ENCODE results near the gene TMEM208.

TMEM208 gene

GRCh38 chr16:67268136-67268579 lies 41.2 kb downstream of the TMEM208 start:
- peaks cover 3% of the 10 kb centered on the region for H3K27me3 ChIP-seq (ENCODE audit: low read depth)
- in situ Hi-C loops (cut with MboI; ENCODE audit: low sequenced_read_pairs): no loop called here
- no peaks in the 10 kb centered on the region for H3K36me3 ChIP-seq (replicated peaks)
- no peak for DNase-seq (ENCODE audit: low spot score in 2 of 2)
- no peaks in the 10 kb centered on the region for H3K9me3 ChIP-seq
- no peaks in the 10 kb centered on the region for H3K4me1 ChIP-seq
- H3K4me3 ChIP-seq: no peak overlapping the region

DNA sequence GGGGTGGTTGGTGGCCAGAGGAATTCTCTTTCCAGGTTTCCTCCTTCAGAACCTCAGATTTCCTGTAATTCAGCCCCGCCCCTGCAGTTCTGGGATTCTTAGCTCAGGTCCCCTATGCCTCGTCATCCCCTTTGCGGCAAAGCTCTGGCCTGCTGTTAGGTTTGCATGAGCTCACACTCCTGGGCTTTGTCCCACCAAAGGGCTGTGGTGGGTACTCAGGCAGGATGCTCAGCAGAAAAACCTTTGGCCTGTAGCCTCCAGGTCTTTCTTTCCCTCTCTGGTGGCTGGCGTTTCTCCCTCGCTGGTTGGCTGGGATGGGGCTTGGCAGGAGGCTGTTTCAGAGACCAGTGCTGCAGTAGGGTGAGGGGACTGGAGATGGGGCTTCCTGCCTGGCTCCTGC lies 42.8 kb downstream of the TMEM208 start:
- Histone ChIP-seq H3K4me1 (no peaks in the 10 kb centered on the region), H3K9me3 (no peaks in the 10 kb centered on the region), H3K36me3 (replicated peaks) (no peaks in the 10 kb centered on the region), H3K4me3 (no peak overlapping the region), H3K27me3 (ENCODE audit: low read depth) (no peaks in the 10 kb centered on the region)
- in situ Hi-C loops (cut with MboI; ENCODE audit: low sequenced_read_pairs): no loop called here
- no peak for DNase-seq (ENCODE audit: low spot score in 2 of 2)

DNA sequence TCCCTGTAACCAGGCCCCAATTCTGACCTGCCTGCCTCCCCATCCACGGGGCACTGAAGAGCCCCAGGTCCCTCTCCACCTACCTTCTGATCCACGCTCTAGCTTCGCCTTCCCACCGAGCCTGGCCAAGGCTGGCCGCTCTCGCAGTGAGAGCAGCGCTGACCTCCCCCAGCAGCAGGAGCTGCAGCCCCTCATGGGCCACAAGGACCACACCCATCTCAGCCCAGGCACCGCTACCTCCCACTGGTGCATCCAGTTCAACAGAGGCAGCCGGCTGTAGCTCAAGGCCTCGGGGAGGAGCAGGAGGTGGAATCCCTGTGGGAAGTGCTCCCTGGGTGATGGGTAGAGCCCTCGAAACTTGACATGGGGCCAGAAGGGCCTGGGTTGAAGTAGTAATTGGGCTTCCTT lies 44.0 kb downstream of the TMEM208 start:
- in situ Hi-C loops (cut with MboI; ENCODE audit: low sequenced_read_pairs): no loop called here
- H3K36me3 ChIP-seq (replicated peaks): peaks cover 3% of the 10 kb centered on the region
- no peaks in the 10 kb centered on the region for H3K9me3 ChIP-seq
- no peak overlapping the region for H3K4me3 ChIP-seq
- H3K27me3 ChIP-seq (ENCODE audit: low read depth): no peaks in the 10 kb centered on the region
- no peaks in the 10 kb centered on the region for H3K4me1 ChIP-seq
- no peak for DNase-seq (ENCODE audit: low spot score in 2 of 2)

- Histone ChIP-seq H3K9me3 (no peaks in the 10 kb centered on the region), H3K27me3 (ENCODE audit: low read depth) (no peaks in the 10 kb centered on the region), H3K4me3 (no peak overlapping the region), H3K4me1 (no peaks in the 10 kb centered on the region), H3K36me3 (replicated peaks) (peaks cover 8% of the 10 kb centered on the region)
- in situ Hi-C loops (cut with MboI; ENCODE audit: low sequenced_read_pairs): no loop called here
- DNase-seq (ENCODE audit: low spot score in 2 of 2): no peak
Measured at GRCh38 chr16:67271446-67271845, 44.5 kb downstream of the TMEM208 start.

DNA sequence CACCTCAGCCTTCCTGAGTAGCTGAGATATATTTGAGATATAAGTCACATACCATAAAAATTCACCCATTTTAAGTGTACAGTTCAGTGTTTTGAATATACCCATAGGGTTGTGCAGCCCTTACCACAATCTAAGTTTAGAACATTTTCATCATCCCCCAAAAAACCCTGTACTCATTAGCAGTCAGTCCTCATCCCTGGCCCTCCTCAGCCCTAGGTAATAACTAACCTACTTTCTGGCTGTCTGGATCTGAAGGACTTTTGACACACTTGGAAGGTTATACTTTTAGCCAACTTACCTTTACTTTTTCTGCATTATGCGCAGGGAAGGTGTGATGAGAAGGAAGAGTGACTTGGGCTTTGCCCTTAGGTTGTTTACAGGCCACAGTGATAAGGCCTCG lies 48.4 kb downstream of the TMEM208 start:
- Histone ChIP-seq H3K4me3 (no peak overlapping the region), H3K4me1 (peaks cover 6% of the 10 kb centered on the region), H3K9me3 (no peaks in the 10 kb centered on the region), H3K36me3 (replicated peaks) (peaks cover 22% of the 10 kb centered on the region), H3K27me3 (ENCODE audit: low read depth) (no peaks in the 10 kb centered on the region)
- DNase-seq (ENCODE audit: low spot score in 2 of 2): no peak
- in situ Hi-C loops (cut with MboI; ENCODE audit: low sequenced_read_pairs): no loop called here

GRCh38 chr16:67277294-67277998 lies 50.5 kb downstream of the TMEM208 start:
- in situ Hi-C loops (cut with MboI; ENCODE audit: low sequenced_read_pairs): no loop called here
- peak overlapping the region; percentile 52; the same call in 1 of the 2 replicates for H3K4me3 ChIP-seq
- DNase-seq (ENCODE audit: low spot score in 2 of 2): no peak
- peaks cover 6% of the 10 kb centered on the region for H3K4me1 ChIP-seq
- H3K9me3 ChIP-seq: no peaks in the 10 kb centered on the region
- peaks cover 22% of the 10 kb centered on the region for H3K36me3 ChIP-seq (replicated peaks)
- no peaks in the 10 kb centered on the region for H3K27me3 ChIP-seq (ENCODE audit: low read depth)

GRCh38 chr16:67277999-67278772 lies 51.3 kb downstream of the TMEM208 start:
- H3K36me3 ChIP-seq (replicated peaks): peaks cover 27% of the 10 kb centered on the region
- peaks cover 6% of the 10 kb centered on the region for H3K4me1 ChIP-seq
- H3K27me3 ChIP-seq (ENCODE audit: low read depth): no peaks in the 10 kb centered on the region
- no peaks in the 10 kb centered on the region for H3K9me3 ChIP-seq
- H3K4me3 ChIP-seq: peak overlapping the region; percentile 52
- in situ Hi-C loops (cut with MboI; ENCODE audit: low sequenced_read_pairs): no loop called here
- DNase-seq (ENCODE audit: low spot score in 2 of 2): no peak
